Dermis blood vessel endothelial cell (primary cell): ENCODE data around the gene CDKAL1. TPM values are rescaled to one million over a fixed set of nuclear protein-coding genes. Genes with fewer than 3 reads are reported as not detected.
"Not testable (repeated sequence)": the region's sequence is repeated elsewhere in the genome, so short reads cannot be mapped to it uniquely, and the experiment has no call there.

Source experiments
- DNase-seq: peaks from one replicate; pipeline ENCODE4 v3.0.0; 2010
- total RNA-seq: library from RNA; depleted of rRNA; stranded (reverse); fragments of >200 nt; gene quantifications from 2 replicates; pipeline ENCODE4 v1.2.3, GENCODE V29; 2014

The CDKAL1 gene
- total RNA-seq, 1 donor from 2014 or later: 28.1 TPM

GRCh38 chr6:20599302-20600051, 65.2 kb downstream of the CDKAL1 start:
- no peak for DNase-seq

- no peak for DNase-seq
These were observed 66.6 kb downstream of the CDKAL1 start for GRCh38 chr6:20600831-20601230.

DNA sequence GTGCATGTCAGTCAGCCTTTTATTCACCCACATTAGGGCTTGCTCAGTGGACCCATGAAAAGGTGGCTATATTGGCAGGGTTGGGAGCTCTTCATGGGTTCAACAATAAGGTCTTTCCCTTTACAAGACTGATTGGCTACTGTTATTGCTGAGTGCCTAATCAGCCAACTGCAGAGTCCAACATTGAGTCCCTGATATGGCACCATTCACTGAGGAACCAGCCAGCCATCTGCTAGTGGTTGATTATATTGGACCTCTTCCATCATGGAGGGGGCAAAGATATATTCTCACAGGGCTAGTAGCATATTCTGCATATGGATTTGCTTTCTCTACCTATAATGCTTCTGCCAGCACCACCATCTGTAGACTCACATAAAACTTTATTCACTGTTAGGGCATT, 69.9 kb downstream of the CDKAL1 start:
- DNase-seq: no peak

GRCh38 chr6:20605061-20605460, 70.8 kb downstream of the CDKAL1 start:
- DNase-seq: no peak

- no peak for DNase-seq
These were observed 71.3 kb downstream of the CDKAL1 start for GRCh38 chr6:20605581-20605980.

- no peak for DNase-seq
These were observed 72.6 kb downstream of the CDKAL1 start for GRCh38 chr6:20606831-20607230.

DNA sequence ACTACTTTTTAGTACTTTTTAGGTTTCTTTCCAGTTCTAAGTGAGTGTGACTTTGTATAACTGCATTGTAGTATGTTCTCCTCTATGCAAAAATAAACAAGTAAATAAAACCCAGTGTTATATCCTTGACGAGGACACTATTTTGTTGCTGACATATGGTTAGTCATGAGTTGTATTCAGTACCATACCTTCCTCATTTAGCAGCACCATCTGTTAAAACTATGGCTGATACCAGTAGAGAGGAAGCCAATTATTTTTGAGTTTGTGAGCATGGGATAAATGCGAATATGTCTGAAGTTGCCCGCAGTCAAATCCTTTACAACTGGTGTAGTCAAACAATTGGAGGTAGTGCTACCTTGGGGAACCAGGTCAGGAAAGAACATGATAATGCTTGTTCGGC, 74.1 kb downstream of the CDKAL1 start:
- DNase-seq: no peak

DNA sequence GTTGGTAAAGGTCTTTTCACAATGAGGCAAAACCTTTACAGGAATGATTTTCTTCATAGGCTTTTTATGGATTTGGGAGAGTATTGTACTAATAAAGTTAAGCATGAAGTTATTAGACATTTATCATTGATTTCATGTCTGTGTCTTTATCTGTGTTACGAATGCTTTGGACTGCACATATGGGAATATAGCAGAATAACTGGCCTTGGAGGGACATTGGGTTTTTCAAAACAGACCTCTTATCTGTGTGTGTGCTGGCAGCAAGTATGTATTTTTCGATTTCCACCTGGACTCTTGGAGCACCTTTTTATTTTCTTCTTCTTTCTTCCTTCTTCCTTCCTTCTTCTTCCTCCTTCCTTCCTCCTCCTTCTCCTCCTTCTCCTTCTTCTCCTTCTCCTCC, 74.6 kb downstream of the CDKAL1 start:
- DNase-seq: no peak

DNA sequence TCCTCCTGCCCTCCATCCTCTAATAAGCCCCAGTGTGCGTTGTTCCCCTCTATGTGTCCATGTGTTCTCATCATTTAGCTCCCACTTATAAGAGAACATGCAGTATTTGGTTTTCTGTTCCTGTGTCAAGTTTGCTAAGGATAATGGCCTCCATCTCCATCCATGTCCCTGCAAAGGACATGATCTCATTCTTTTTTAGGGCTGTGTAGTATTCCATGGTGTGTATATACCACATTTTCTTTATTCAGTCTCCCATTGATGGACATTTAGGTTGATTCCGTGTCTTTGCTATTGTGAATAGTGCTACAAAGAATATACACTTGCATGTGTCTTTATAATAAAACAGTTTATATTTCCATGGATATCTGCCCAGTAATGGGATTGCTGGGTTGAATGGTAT, 75.7 kb downstream of the CDKAL1 start:
- not testable (repeated sequence) for DNase-seq

DNA sequence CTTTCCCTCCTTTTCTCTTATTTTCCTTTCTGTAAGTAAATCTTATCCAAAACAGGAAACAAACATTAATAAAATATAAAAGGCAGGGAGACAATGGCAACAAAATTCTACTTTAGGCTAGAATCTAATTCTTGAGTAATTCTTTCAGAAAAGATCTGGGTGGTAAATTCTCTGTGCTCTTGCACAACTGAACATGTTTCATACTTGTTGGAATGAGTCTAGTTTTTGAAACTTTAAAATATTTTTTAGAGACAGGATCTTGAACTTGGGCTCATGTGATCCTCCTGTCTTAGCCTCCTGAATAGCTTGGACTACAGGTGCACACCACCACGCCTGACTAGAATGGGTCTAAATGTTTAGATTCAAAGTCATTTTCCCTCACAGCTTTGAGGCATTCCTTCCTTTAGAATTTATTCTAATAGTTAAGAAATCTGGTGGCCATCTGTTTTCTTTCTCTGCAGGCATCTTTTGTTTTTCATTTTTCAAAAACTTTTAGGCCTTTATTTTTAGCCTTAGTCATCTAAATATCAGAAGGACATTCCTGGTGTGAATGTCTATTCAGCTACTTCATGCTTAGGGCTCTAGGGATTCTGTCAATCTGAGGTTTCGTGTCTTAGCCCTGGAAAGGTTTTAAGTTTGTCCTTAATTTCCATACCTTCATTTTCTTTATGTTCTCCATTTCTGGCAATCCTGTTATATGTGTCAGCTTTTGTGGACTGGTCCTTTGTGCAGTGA, 76.5 kb downstream of the CDKAL1 start:
- no peak for DNase-seq

DNA sequence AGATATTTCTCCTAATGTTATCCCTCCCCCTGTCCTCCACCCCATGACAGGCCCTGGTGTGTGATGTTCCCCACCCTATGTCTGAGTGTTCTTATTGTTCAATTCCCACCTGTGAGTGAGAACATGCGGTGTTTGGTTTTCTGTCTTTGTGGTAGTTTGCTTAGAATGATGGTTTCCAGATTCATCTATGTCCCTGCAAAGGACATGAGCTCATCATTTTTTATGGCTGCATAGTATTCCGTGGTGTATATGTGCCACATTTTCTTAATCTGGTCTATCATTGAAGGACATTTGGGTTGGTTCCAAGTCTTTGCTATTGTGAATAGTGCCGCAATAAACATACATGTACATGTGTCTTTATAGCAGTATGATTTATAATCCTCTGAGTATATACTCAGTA, 83.3 kb downstream of the CDKAL1 start:
- not testable (repeated sequence) for DNase-seq

- no peak for DNase-seq
These were observed 85.8 kb downstream of the CDKAL1 start for GRCh38 chr6:20620043-20620442.

GRCh38 chr6:20623761-20624160, 89.5 kb downstream of the CDKAL1 start:
- no peak for DNase-seq

DNA sequence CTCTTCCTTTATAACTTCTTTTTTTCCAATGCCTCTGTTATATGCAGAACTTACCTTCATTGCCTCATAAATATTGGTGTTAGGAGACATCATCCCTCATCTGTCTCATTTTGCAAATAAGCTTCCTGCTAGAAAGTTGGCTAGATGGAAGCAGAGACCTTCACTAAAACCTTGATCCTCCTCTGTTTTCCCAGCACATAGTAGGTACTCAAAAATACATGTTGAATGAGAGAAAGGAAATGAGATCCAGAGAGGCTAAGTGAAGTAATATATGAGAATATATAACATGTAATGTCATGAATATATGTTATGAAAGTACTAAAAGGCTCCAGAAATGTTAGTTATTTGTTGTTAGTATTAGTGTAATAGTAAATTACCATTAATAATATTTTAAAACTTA, 91.9 kb downstream of the CDKAL1 start:
- no peak for DNase-seq

DNA sequence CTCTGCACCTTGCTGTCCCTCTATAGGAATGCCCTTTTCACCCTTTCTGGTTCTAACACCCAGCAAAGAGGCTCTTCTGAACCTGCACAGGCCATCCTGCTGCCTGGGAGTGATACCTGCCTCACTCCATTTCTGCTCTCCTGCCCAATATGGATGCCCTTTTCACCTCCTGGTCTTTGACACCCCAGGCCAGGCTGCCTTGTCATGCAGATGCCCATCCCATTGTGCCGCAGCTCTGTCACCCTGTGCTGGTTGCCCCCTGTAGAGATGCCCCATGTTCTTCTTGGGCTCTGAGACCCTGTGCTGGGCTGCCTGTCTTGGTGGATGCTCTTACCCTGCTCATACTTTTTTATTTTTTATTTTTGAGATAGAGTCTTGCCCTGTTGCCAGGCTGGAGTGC, 95.3 kb downstream of the CDKAL1 start:
- DNase-seq: no peak

DNA sequence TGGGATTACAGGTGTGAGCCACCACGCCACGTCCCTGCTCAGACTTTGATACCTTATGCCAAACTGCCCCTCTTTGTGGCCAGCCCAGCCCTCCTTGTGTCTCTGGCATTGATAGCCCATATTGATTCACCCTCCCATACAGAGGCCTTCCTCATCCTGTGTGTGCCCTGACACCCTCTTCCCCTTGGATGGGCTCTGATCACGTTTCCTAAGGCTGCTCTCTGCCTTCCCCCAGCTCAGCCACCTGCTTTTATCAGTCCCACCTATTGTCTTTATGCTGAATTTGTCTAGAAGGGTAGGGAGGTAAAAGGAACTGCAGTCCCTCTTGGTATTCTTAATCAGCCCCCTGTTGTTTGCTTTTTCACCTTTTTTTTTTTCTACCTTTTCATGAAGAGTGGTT, 95.9 kb downstream of the CDKAL1 start:
- DNase-seq: no peak

- no peak for DNase-seq
These were observed 96.6 kb downstream of the CDKAL1 start for GRCh38 chr6:20630617-20631548.

DNA sequence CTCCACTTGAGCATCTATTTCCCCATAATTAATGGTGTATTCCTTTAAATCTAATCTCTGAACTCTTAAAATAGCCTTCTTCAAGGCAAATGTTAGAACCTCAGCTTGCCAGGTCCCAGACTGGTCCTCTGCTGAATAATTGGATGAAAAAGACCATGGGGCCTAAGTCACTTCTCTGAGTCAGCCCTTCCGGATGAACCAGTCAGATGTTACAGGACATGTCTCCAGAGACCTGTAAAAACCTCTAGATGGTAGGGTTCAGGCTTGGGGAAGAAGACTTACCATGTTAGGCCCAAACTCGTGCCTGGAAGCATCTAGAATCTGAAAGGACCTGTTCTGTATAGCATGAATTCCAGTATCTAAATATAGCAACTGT, 97.3 kb downstream of the CDKAL1 start:
- DNase-seq: no peak

DNA sequence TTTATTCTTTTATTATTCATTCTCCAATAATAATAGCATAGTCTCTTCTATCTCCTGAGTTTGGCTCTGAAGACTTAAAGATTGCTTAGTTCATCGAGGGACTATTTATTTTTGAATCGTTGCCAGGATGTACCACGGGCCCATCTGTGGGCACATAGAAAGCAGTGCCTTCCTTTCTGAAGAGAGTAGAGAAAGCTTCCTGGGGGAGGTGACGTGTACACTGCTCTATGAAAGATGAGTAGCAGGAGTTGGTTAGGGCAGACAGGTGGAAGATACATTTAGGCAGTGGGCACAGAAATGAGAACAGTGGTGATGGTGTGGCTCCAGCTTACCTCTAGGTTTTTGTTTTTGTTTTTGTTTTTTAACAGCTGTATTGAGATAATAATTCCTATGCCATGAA, 98.4 kb downstream of the CDKAL1 start:
- no peak for DNase-seq

- DNase-seq: no peak
These were observed 99.5 kb downstream of the CDKAL1 start for GRCh38 chr6:20633566-20634340.

GRCh38 chr6:20639161-20639560, 104.9 kb downstream of the CDKAL1 start:
- DNase-seq: no peak

- no peak for DNase-seq
These were observed 105.9 kb downstream of the CDKAL1 start for GRCh38 chr6:20640181-20640580.
